Measurements from ENCODE around the gene DDRGK1.
"Not testable (repeated sequence)": the region's sequence is repeated elsewhere in the genome, so short reads cannot be mapped to it uniquely, and the experiment has no call there.

DDRGK1 gene

GRCh38 chr20:3233991-3234498 is 29.6 kb upstream of the DDRGK1 start:
- no peak for DNase-seq

- DNase-seq = no peak
Measured at GRCh38 chr20:3233131-3233990, 28.9 kb upstream of the DDRGK1 start.

GRCh38 chr20:3231889-3232588 is 27.6 kb upstream of the DDRGK1 start:
- no peak for DNase-seq

- no peak for DNase-seq
Measured at GRCh38 chr20:3231116-3231515, 26.6 kb upstream of the DDRGK1 start.

GRCh38 chr20:3229798-3230197 is 25.3 kb upstream of the DDRGK1 start:
- no peak for DNase-seq

- DNase-seq = no peak
Measured at GRCh38 chr20:3229158-3229557, 24.7 kb upstream of the DDRGK1 start.

GRCh38 chr20:3228750-3229032 is 24.2 kb upstream of the DDRGK1 start:
- DNase-seq = no peak

GRCh38 chr20:3227936-3228749 is 23.7 kb upstream of the DDRGK1 start:
- no peak for DNase-seq

GRCh38 chr20:3227506-3227905 is 23.0 kb upstream of the DDRGK1 start:
- no peak for DNase-seq

GRCh38 chr20:3226864-3227263 is 22.4 kb upstream of the DDRGK1 start:
- no peak for DNase-seq

GRCh38 chr20:3226093-3226492 is 21.6 kb upstream of the DDRGK1 start:
- DNase-seq = no peak

- no peak for DNase-seq
Measured at GRCh38 chr20:3224681-3225421, 20.4 kb upstream of the DDRGK1 start.

GRCh38 chr20:3223994-3224680 is 19.7 kb upstream of the DDRGK1 start:
- no peak for DNase-seq

GRCh38 chr20:3223651-3223993 is 19.1 kb upstream of the DDRGK1 start:
- no peak for DNase-seq

GRCh38 chr20:3222635-3223600 is 18.4 kb upstream of the DDRGK1 start:
- DNase-seq = peak; percentile 84

GRCh38 chr20:3221398-3222226 is 17.1 kb upstream of the DDRGK1 start:
- DNase-seq = no peak

- no peak for DNase-seq
Measured at GRCh38 chr20:3218307-3218988, 14.0 kb upstream of the DDRGK1 start.

- DNase-seq = not testable (repeated sequence)
Measured at GRCh38 chr20:3215359-3215917, 11.0 kb upstream of the DDRGK1 start.

GRCh38 chr20:3213226-3213625 is 8.7 kb upstream of the DDRGK1 start:
- DNase-seq = no peak

All from NCI-H187 treated with DMSO at 0.1 percent for 48 hours (cell line).